ENCODE results near the gene PPM1F. TPM values are rescaled to one million over a fixed set of nuclear protein-coding genes. Genes with fewer than 3 reads are reported as not detected.

PPM1F gene
- polyA plus RNA-seq, 1 donor from 2014 or later: 28.3 TPM

GRCh38 chr22:21904250-21904789, 48.3 kb downstream of the PPM1F start:
- Histone ChIP-seq H2AFZ (ENCODE audit: low read depth, low read length) (no peak overlapping the region), H3K79me2 (replicated peaks; ENCODE audit: insufficient read depth, low read length) (no peaks in the 10 kb centered on the region), H4K20me1 (ENCODE audit: insufficient read depth) (no peaks in the 10 kb centered on the region), H3K9me2 (ENCODE audit: insufficient read depth, low read length) (no peaks in the 10 kb centered on the region), H3K27me3 (ENCODE audit: insufficient read depth, low read depth, low read length) (no peaks in the 10 kb centered on the region), H3K9me3 (ENCODE audit: low read length) (no peaks in the 10 kb centered on the region), H3K9ac (ENCODE audit: low read length) (no peak overlapping the region), H3K4me2 (ENCODE audit: low read length) (no peak overlapping the region), H3K27ac (ENCODE audit: low read length) (no peak overlapping the region), H3K4me3 (ENCODE audit: low read length) (no peak overlapping the region), H3F3A (ENCODE audit: insufficient read depth, low read length, poor library complexity, severe bottlenecking) (no peaks in the 10 kb centered on the region), H3K36me3 (ENCODE audit: insufficient read depth, low read length) (no peaks in the 10 kb centered on the region)
- TF ChIP-seq RAD21 (conservative IDR thresholded peaks at IDR 0.05) (no peak), REST (IDR thresholded peaks at IDR 0.05; ENCODE audit: borderline replicate concordance) (no peak), EZH2 (IDR thresholded peaks at IDR 0.05; ENCODE audit: borderline replicate concordance, insufficient read depth, low read length, poor library complexity, severe bottlenecking) (no peak), MXI1 (conservative IDR thresholded peaks at IDR 0.05; ENCODE audit: poor library complexity, severe bottlenecking) (no peak), TAF1 (IDR thresholded peaks at IDR 0.05; ENCODE audit: low read depth) (no peak), CTCF (IDR thresholded peaks at IDR 0.05; ENCODE audit: poor library complexity, severe bottlenecking) (no peak), POLR2AphosphoS5 (IDR thresholded peaks at IDR 0.05) (no peak), SMC3 (conservative IDR thresholded peaks at IDR 0.05; ENCODE audit: poor library complexity) (no peak), EP300 (conservative IDR thresholded peaks at IDR 0.05; ENCODE audit: poor library complexity, severe bottlenecking) (no peak)

- Histone ChIP-seq H2AFZ (ENCODE audit: low read depth, low read length) (no peak overlapping the region), H3K79me2 (replicated peaks; ENCODE audit: insufficient read depth, low read length) (no peaks in the 10 kb centered on the region), H4K20me1 (ENCODE audit: insufficient read depth) (no peaks in the 10 kb centered on the region), H3K9me3 (ENCODE audit: low read length) (no peaks in the 10 kb centered on the region), H3K4me2 (ENCODE audit: low read length) (no peak overlapping the region), H3K36me3 (ENCODE audit: insufficient read depth, low read length) (no peaks in the 10 kb centered on the region), H3F3A (ENCODE audit: insufficient read depth, low read length, poor library complexity, severe bottlenecking) (no peaks in the 10 kb centered on the region), H3K9ac (ENCODE audit: low read length) (no peak overlapping the region), H3K27ac (ENCODE audit: low read length) (no peak overlapping the region), H3K4me3 (ENCODE audit: low read length) (no peak overlapping the region), H3K27me3 (ENCODE audit: insufficient read depth, low read depth, low read length) (no peaks in the 10 kb centered on the region), H3K9me2 (ENCODE audit: insufficient read depth, low read length) (no peaks in the 10 kb centered on the region)
- TF ChIP-seq REST (IDR thresholded peaks at IDR 0.05; ENCODE audit: borderline replicate concordance): no peak
- TF ChIP-seq SMC3 (conservative IDR thresholded peaks at IDR 0.05; ENCODE audit: poor library complexity): no peak
- TF ChIP-seq TAF1 (IDR thresholded peaks at IDR 0.05; ENCODE audit: low read depth): no peak
- no peak for TF ChIP-seq RAD21 (conservative IDR thresholded peaks at IDR 0.05)
- TF ChIP-seq CTCF (IDR thresholded peaks at IDR 0.05; ENCODE audit: poor library complexity, severe bottlenecking): no peak
- no peak for TF ChIP-seq EP300 (conservative IDR thresholded peaks at IDR 0.05; ENCODE audit: poor library complexity, severe bottlenecking)
- TF ChIP-seq EZH2 (IDR thresholded peaks at IDR 0.05; ENCODE audit: borderline replicate concordance, insufficient read depth, low read length, poor library complexity, severe bottlenecking): no peak
- no peak for TF ChIP-seq POLR2AphosphoS5 (IDR thresholded peaks at IDR 0.05)
- TF ChIP-seq MXI1 (conservative IDR thresholded peaks at IDR 0.05; ENCODE audit: poor library complexity, severe bottlenecking): no peak
Measured at GRCh38 chr22:21903283-21903682, 49.4 kb downstream of the PPM1F start.

Measured in neural cell (in vitro differentiated cells).